PC-3 (cell line): ENCODE data around the gene HDGFL2. TPM values are rescaled to one million over a fixed set of nuclear protein-coding genes. Genes with fewer than 3 reads are reported as not detected.

Source experiments
- ATAC-seq: fragments of 200-7000 bp; cut with Tn5 transposase; 2 replicates; pipeline ENCODE4 v1.9.1; 2020; ENCODE audit warnings: mild to moderate bottlenecking, moderate library complexity
- BruUV-seq: library from RNA; stranded (reverse); fragments of 400-500 nt; replicated peaks from 2 replicates; lab custom pipeline; 2021; lab: Mats Ljungman, UMichigan
- CTCF ChIA-PET: fragments of 300-600 bp; sonication (Branson Sonifier 250); formaldehyde crosslinking; loops from one replicate; lab custom pipeline; 2022; ENCODE audit warnings: antibody characterized with exemption; lab: Charles Lee
- POLR2A ChIA-PET: fragments of 300-600 bp; sonication (Branson Sonifier 250); formaldehyde crosslinking; loops from one replicate; lab custom pipeline; 2022; ENCODE audit warnings: antibody characterized with exemption; ENCODE audit not compliant: unreplicated experiment; lab: Charles Lee
- DNase-seq: peaks from one replicate; pipeline ENCODE4 v3.0.0-alpha.2; 2015
- H2AFZ ChIP-seq: fragments of 300-600 bp; sonication (generic); 2 replicates; pipeline ENCODE4 v1.6.0; 2016; ENCODE audit warnings: antibody characterized with exemption, low read length
- H3F3A ChIP-seq: fragments of 300-600 bp; sonication (generic); one replicate; pipeline ENCODE4 v1.6.0; 2017; ENCODE audit warnings: antibody characterized with exemption, low read length, control low read depth, mild to moderate bottlenecking; ENCODE audit not compliant: unreplicated experiment
- H3K27ac ChIP-seq: fragments of 300-600 bp; sonication (generic); 2 replicates; pipeline ENCODE4 v1.5.1; 2016; ENCODE audit warnings: mild to moderate bottlenecking, low read length
- H3K27me3 ChIP-seq: fragments of 300-600 bp; sonication (generic); 2 replicates; pipeline ENCODE4 v1.6.1; 2016; ENCODE audit warnings: low read length, mixed read lengths
- H3K36me3 ChIP-seq: fragments of 300-600 bp; sonication (generic); 2 replicates; pipeline ENCODE4 v1.6.1; 2016; ENCODE audit warnings: low read depth, mixed run types, low read length, mixed read lengths
- H3K4me1 ChIP-seq: fragments of 300-600 bp; sonication (generic); 2 replicates; pipeline ENCODE4 v1.5.1; 2016; ENCODE audit warnings: low read length; ENCODE audit not compliant: insufficient read depth
- H3K4me2 ChIP-seq: fragments of 300-600 bp; sonication (generic); 2 replicates; pipeline ENCODE4 v1.6.0; 2016; ENCODE audit warnings: low read length
- H3K4me3 ChIP-seq: fragments of 300-600 bp; sonication (generic); 2 replicates; pipeline ENCODE4 v1.5.1; 2016; ENCODE audit warnings: mild to moderate bottlenecking, low read length, mixed read lengths
- H3K79me2 ChIP-seq: fragments of 300-600 bp; sonication (generic); 2 replicates; pipeline ENCODE4 v1.6.1; 2017; ENCODE audit warnings: low read length, mixed read lengths
- H3K9ac ChIP-seq: fragments of 300-600 bp; sonication (generic); 2 replicates; pipeline ENCODE4 v1.6.0; 2016; ENCODE audit warnings: mild to moderate bottlenecking, low read length
- H3K9me2 ChIP-seq: fragments of 300-600 bp; sonication (generic); replicated peaks from 2 replicates; pipeline ENCODE4 v1.6.1; 2016; ENCODE audit warnings: mixed run types, low read length, mixed read lengths
- H3K9me3 ChIP-seq: fragments of 300-600 bp; sonication (generic); 2 replicates; pipeline ENCODE4 v1.6.1; 2016; ENCODE audit warnings: low read length, mixed read lengths
- H4K20me1 ChIP-seq: fragments of 300-600 bp; sonication (generic); 2 replicates; pipeline ENCODE4 v1.6.1; 2016; ENCODE audit warnings: low read length, mixed read lengths
- EZH2 ChIP-seq: fragments of 300-600 bp; sonication (generic); IDR thresholded peaks from one replicate; pipeline ENCODE4 v1.6.1; 2017; ENCODE audit warnings: antibody characterized with exemption, mild to moderate bottlenecking, low read length; ENCODE audit not compliant: unreplicated experiment
- EZH2phosphoT487 ChIP-seq: fragments of 300-600 bp; sonication (generic); IDR thresholded peaks from 2 replicates; pipeline ENCODE4 v1.6.1; 2018; ENCODE audit warnings: mild to moderate bottlenecking, antibody characterized with exemption, low read length, borderline replicate concordance
- intact Hi-C: fragments of 100-400 bp; cut with micrococcal nuclease; formaldehyde crosslinking; loops from 2 replicates; pipeline ENCODE4 v1.9.0; 2023
- total RNA-seq: library from RNA; depleted of rRNA; stranded (reverse); fragments of >200 nt; gene quantifications from 2 replicates; pipeline ENCODE4 v1.2.3, GENCODE V29; 2014
- TF ChIP-seq, protein P1 (sequence below): fragments of 300-600 bp; sonication (generic); conservative IDR thresholded peaks from 2 replicates; pipeline ENCODE4 v1.5.1; 2017; ENCODE audit warnings: antibody characterized with exemption, low read depth, mild to moderate bottlenecking, low read length

The HDGFL2 gene
- total RNA-seq, 1 experiment from 2014 or later: 111 TPM

GRCh38 chr19:4507804-4508203 lies 35.7 kb downstream of the HDGFL2 start:
- H3K27me3 ChIP-seq: no peaks in the 10 kb centered on the region
- ChIA-PET CTCF (no interaction called here), POLR2A (interaction anchor here (0.5 kb wide), 1 partner anchor 19 kb away, joined by 3 read pairs; no protein-coding TSS in a partner anchor)
- no peaks in the 10 kb centered on the region for H3K79me2 ChIP-seq
- no peak overlapping the region for H3K9ac ChIP-seq
- BruUV-seq: no TSS peak
- DNase-seq (no peak), ATAC-seq (no peak)
- no peak overlapping the region for H2AFZ ChIP-seq
- intact Hi-C loops: no loop called here
- H3F3A ChIP-seq: no peaks in the 10 kb centered on the region
- no peak overlapping the region for H3K27ac ChIP-seq
- H4K20me1 ChIP-seq: no peaks in the 10 kb centered on the region
- TF ChIP-seq, protein P1, sequence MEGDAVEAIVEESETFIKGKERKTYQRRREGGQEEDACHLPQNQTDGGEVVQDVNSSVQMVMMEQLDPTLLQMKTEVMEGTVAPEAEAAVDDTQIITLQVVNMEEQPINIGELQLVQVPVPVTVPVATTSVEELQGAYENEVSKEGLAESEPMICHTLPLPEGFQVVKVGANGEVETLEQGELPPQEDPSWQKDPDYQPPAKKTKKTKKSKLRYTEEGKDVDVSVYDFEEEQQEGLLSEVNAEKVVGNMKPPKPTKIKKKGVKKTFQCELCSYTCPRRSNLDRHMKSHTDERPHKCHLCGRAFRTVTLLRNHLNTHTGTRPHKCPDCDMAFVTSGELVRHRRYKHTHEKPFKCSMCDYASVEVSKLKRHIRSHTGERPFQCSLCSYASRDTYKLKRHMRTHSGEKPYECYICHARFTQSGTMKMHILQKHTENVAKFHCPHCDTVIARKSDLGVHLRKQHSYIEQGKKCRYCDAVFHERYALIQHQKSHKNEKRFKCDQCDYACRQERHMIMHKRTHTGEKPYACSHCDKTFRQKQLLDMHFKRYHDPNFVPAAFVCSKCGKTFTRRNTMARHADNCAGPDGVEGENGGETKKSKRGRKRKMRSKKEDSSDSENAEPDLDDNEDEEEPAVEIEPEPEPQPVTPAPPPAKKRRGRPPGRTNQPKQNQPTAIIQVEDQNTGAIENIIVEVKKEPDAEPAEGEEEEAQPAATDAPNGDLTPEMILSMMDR: no peak
- TF ChIP-seq EZH2 (no peak), EZH2phosphoT487 (no peak)
- H3K4me2 ChIP-seq: no peak overlapping the region
- H3K4me3 ChIP-seq: no peak overlapping the region
- no peaks in the 10 kb centered on the region for H3K9me3 ChIP-seq
- H3K9me2 ChIP-seq: no peaks in the 10 kb centered on the region
- no peaks in the 10 kb centered on the region for H3K36me3 ChIP-seq
- H3K4me1 ChIP-seq: peaks cover 8% of the 10 kb centered on the region

DNA sequence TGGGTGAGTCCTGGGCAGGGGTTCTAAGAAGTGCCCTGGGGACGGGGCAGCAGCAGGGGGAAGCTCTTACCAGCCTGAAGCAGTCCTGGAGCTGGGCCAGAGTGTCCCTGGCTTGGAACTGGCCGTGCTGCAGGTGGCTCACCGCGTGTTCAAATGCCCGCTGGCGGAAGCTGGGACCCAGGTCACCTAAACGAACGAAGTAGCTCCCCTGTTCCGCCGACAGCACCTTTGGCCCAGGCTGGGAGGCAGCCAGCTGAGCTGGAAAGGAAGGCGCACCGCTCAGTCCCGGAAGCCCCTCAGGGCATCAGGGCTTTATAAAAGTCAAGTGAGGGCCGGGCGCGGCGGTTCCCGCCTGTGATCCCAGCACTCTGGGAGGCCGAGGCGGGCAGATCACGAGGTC lies 36.6 kb downstream of the HDGFL2 start:
- Histone ChIP-seq H3K27ac (no peak overlapping the region), H4K20me1 (no peaks in the 10 kb centered on the region), H3K79me2 (no peaks in the 10 kb centered on the region), H3K4me1 (peaks cover 8% of the 10 kb centered on the region), H3F3A (no peaks in the 10 kb centered on the region), H3K9me3 (no peaks in the 10 kb centered on the region), H3K9ac (no peak overlapping the region), H3K9me2 (no peaks in the 10 kb centered on the region), H2AFZ (no peak overlapping the region), H3K4me2 (no peak overlapping the region), H3K27me3 (no peaks in the 10 kb centered on the region), H3K36me3 (no peaks in the 10 kb centered on the region), H3K4me3 (no peak overlapping the region)
- ChIA-PET POLR2A (no interaction called here), CTCF (interaction anchor here (0.7 kb wide), 1 partner anchor 15 kb away, joined by 3 read pairs; no protein-coding TSS in a partner anchor)
- intact Hi-C loops: no loop called here
- DNase-seq (no peak), ATAC-seq (no peak)
- BruUV-seq: no TSS peak
- TF ChIP-seq EZH2phosphoT487 (no peak), EZH2 (no peak)
- TF ChIP-seq, protein P1: no peak

- Histone ChIP-seq H3F3A (no peaks in the 10 kb centered on the region), H3K4me1 (peaks cover 8% of the 10 kb centered on the region), H3K79me2 (no peaks in the 10 kb centered on the region), H3K36me3 (no peaks in the 10 kb centered on the region), H3K4me2 (no peak overlapping the region), H3K4me3 (no peak overlapping the region), H2AFZ (no peak overlapping the region), H3K27me3 (no peaks in the 10 kb centered on the region), H3K27ac (no peak overlapping the region), H3K9me3 (no peaks in the 10 kb centered on the region), H3K9ac (no peak overlapping the region), H4K20me1 (no peaks in the 10 kb centered on the region), H3K9me2 (no peaks in the 10 kb centered on the region)
- DNase-seq (no peak), ATAC-seq (no peak)
- CTCF ChIA-PET: no interaction called here
- BruUV-seq: no TSS peak
- POLR2A ChIA-PET: no interaction called here
- TF ChIP-seq EZH2: no peak
- no peak for TF ChIP-seq EZH2phosphoT487
- TF ChIP-seq, protein P1: no peak
- intact Hi-C loops: no loop called here
Measured at GRCh38 chr19:4510435-4511255, 38.5 kb downstream of the HDGFL2 start.
